ENCODE measurements around the gene SH3TC2.

- TF ChIP-seq POLR2A (IDR thresholded peaks at IDR 0.05) (no peak), CTCF (IDR thresholded peaks at IDR 0.05) (no peak)
These were observed 63.1 kb downstream of the SH3TC2 start for GRCh38 chr5:148999741-149000140.
